HG03025 (cell line): ENCODE results near the gene OR5AS1.
"Not testable (repeated sequence)": the region's sequence is repeated elsewhere in the genome, so short reads cannot be mapped to it uniquely, and the experiment has no call there.

Source experiments
- ATAC-seq: cut with Tn5 transposase; IDR thresholded peaks from one replicate; pipeline ENCODE4 v1.9.1; 2021; ENCODE audit warnings: mild to moderate bottlenecking, moderate library complexity; ENCODE audit not compliant: unreplicated experiment, low FRiP score

Gene OR5AS1

DNA sequence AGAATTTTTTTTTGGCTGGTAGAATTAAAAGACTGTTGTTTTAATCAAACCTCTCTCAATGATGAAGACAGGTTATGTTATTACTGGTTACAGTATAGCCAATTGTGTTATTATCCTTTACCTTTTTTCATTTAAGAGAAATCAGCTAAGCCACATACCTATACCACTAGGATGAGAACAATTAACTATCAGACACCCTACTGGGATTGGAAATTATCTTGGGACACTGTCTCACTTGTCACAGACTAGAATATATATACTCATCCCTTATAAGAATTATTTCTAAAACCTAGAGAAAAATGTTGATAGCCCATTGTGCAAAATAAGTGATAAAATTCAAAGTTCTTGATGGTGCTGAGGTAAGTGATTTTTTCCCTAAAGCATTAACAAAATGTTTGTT, at the start of gene OR5AS1:
TSS of gene OR5AS1 (plus strand) at position 301 of the 400 bp plus-strand sequence. CDS start 2,765 bp downstream, outside the sequence.
- no peak for ATAC-seq

GRCh38 chr11:55994525-55994924, 32.9 kb upstream of the OR5AS1 start, which contains the start of gene OR5F1:
TSS of gene OR5F1 (minus strand) at chr11:55994625. CDS start at chr11:55994625, 0 bp downstream.
- no peak for ATAC-seq

DNA sequence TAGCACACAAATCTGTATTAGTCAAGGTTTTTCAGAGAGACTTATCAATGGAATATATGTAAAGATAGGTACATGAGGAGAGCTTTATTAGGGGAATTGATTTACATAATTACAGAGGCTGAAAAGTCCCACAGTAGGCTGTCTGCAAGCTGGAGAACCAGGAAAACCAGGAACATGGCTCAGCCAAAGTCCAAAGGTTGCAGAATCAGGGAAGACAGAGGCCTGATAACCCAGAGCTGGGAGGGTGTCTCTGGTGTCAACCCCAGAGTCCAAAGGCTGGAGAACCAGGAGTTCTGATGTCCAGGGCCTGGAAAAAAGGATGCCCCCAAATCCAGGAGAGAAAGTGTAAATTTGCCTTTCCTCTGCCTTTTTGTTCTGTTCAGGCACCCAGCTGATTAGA, 16.7 kb upstream of the OR5AS1 start:
- ATAC-seq: no peak

DNA sequence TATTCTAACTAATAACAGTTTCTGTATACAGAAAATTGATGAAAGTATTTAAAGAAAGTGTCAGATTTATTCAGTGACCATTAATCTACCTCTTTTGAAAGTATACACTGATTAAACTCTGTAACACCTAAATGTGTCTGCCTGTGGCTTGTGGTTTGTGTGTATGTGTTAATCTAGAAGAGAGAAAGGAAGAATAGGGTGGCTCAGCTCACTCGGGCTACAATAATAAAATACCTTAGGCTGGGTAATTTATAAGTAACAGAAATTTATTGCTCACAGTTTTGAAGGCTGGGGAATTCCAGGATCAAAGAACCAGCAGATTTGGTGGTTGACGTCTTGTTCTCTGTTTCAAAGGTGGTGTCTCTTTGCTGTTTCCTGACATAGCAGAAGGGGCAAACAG, 13.6 kb upstream of the OR5AS1 start:
- no peak for ATAC-seq

- no peak for ATAC-seq
Observed at GRCh38 chr11:56045538-56045937, 18.1 kb downstream of the OR5AS1 start.

DNA sequence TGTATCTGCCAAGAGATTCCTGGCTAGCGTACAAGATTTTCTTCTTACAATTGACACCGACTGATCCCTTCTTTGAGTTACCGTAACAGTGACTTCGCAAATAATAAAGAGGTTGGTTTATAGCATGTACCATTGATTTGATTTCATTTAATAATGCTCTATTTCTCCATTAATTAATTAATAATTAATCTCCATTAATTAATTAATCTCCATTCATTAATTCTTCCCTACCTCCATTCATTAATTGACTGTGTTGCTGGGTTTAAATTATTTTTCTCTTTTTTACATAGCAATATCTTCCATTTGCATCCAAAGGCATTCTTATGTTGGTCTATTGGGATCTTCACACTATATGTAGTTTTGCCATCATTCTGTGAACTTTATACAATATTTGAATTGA, 21.0 kb downstream of the OR5AS1 start:
- ATAC-seq: no peak

GRCh38 chr11:56049487-56049886, 22.0 kb downstream of the OR5AS1 start:
- ATAC-seq: no peak

GRCh38 chr11:56056366-56056765, 28.9 kb downstream of the OR5AS1 start:
- ATAC-seq: not testable (repeated sequence)

DNA sequence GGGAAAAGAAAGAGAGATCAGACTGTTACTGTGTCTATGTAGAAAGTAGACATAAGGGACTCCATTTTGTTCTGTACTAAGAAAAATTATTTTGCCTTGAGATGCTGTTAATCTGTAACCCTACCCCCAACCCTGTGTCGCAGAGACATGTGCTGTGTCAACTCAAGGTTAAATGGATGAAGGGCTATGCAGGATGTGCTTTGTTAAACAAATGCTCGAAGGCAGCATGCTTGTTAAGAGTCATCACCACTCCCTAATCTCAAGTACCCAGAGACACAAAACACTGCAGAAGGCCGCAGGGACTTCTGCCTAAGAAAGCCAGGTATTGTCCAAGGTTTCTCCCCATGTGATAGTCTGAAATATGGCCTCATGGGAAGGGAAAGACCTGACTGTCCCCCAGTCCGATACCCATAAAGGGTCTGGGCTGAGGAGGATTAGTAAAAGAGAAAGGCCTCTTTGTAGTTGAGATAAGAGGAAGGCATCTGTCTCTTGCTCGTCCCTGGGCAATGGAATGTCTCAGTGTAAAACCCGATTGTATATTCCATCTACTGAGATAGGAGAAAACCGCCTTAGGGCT, 30.3 kb downstream of the OR5AS1 start:
- ATAC-seq: not testable (repeated sequence)

DNA sequence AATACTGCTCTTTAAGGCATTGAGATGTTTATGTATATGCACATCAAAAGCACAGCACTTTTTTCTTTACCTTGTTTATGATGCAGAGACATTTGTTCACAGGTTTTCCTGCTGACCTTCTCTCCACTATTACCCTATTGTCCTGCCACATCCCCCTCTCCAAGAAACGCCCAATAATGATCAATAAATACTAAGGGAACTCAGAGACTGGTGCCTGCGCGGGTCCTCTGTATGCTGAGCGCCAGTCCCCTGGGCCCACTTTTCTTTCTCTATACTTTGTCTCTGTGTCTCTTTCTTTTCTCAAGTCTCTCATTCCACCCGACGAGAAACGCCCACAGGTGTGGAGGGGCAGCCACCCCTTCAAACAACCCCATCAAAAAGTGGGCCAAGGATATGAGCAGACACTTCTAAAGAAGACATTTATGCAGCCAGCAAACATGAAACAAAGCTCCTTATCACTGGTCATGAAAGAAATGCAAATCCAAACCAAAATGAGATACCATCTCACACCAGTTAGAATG, 30.9 kb downstream of the OR5AS1 start:
- not testable (repeated sequence) for ATAC-seq

- ATAC-seq: no peak
Observed at GRCh38 chr11:56066980-56067379, 39.5 kb downstream of the OR5AS1 start.
